Thyroid gland (tissue), 4 donors: ENCODE measurements around the gene IGSF9B. TPM values are rescaled to one million over a fixed set of nuclear protein-coding genes. Genes with fewer than 3 reads are reported as not detected.

ENCODE experiments used
- DNase-seq, 2 donors: peaks; one replicate each; pipeline ENCODE4 v3.0.0-alpha.2; 2019
- H3K27ac ChIP-seq, 3 donors: fragments of 200-600 bp; sonication (generic); 1 replicate in 2 of 3; 2 replicates in 1 of 3; pipeline ENCODE4 v1.5.1; 2016 to 2019; ENCODE audit warnings: mild to moderate bottlenecking in 1 of 3, moderate library complexity in 1 of 3
- H3K27me3 ChIP-seq: fragments of 200-600 bp; sonication (generic); one replicate; pipeline ENCODE4 v1.5.1; 2019
- H3K36me3 ChIP-seq, 2 donors: fragments of 200-600 bp; sonication (generic); one replicate each; pipeline ENCODE4 v1.5.1; 2016 to 2019
- H3K4me1 ChIP-seq, 2 donors: fragments of 200-600 bp; sonication (generic); one replicate each; pipeline ENCODE4 v1.5.1; 2017 to 2019
- H3K4me3 ChIP-seq, 3 donors: fragments of 200-600 bp; sonication (generic); replicated peaks in 1 of 3; 1 replicate in 2 of 3; 2 replicates in 1 of 3; pipeline ENCODE4 v1.5.1; 2016; ENCODE audit warnings: mild to moderate bottlenecking in 1 of 3
- H3K9me3 ChIP-seq: fragments of 200-600 bp; sonication (generic); one replicate; pipeline ENCODE4 v1.5.1; 2017
- POLR2A ChIP-seq, 2 donors: fragments of 450-650 bp; IDR thresholded peaks; one replicate each; pipeline ENCODE4 v1.6.1; 2017; ENCODE audit warnings: antibody characterized with exemption in 2 of 2, mild to moderate bottlenecking in 2 of 2, moderate library complexity in 1 of 2
- WGBS, 2 donors: methylation state at CpG; one replicate each; pipeline ENCODE4 v1.1.5; 2017; 5-methylcytosine and 5-hydroxymethylcytosine counted together
- intact Hi-C: fragments of 100-400 bp; cut with DNase I; formaldehyde crosslinking; loops from one replicate; pipeline ENCODE4 v1.15.1; 2023
- total RNA-seq, 4 donors: library from RNA; depleted of rRNA; stranded (reverse); fragments of >200 nt; gene quantifications; one replicate each; pipeline ENCODE4 v1.2.3, GENCODE V29; 2016
- TF ChIP-seq, protein P1 (sequence below), 6 experiments: fragments of 200-600 bp in 3 of 6; fragments of 450-650 bp in 3 of 6; sonication (generic) in 3 of 6; IDR thresholded peaks; one replicate each; pipeline ENCODE4 v1.5.1; 2016 to 2019; ENCODE audit warnings: antibody characterized with exemption in 6 of 6, mild to moderate bottlenecking in 2 of 6, inconsistent platforms in 1 of 6, moderate library complexity in 1 of 6

IGSF9B gene
- total RNA-seq, 4 donors from 2014 or later, result 9.7 to 36.5 (median 13.8) TPM

DNA sequence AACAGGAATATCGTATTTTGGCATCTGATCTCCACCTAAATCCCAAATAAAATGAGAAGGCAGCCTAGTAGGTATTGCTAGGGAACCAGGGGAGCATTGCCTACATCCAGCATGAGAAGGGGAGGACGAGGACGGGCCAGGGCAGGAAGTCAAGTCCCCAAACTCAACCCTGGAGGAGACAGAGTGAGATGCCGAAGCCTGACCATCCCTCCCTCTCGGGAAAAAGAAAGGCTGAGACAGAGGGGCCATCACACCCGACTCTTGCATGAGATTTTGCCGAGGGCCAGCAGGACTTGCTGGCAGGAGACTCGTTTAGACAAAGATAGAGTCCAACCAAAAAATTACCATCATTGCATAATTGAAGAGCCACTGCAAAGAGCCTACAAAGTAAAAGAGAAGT is 61.2 kb downstream of the IGSF9B start:
- H3K36me3 ChIP-seq, result no peaks in the 10 kb centered on the region
- intact Hi-C loops, result no loop called here
- no peaks in the 10 kb centered on the region for H3K9me3 ChIP-seq
- no peak overlapping the region for H3K4me3 ChIP-seq
- H3K4me1 ChIP-seq, result no peaks in the 10 kb centered on the region
- WGBS, 2 donors, result 49 to 68% methylated on average over 8 of the region's 8 CpGs
- H3K27ac ChIP-seq, result no peak overlapping the region
- TF ChIP-seq, protein P1, sequence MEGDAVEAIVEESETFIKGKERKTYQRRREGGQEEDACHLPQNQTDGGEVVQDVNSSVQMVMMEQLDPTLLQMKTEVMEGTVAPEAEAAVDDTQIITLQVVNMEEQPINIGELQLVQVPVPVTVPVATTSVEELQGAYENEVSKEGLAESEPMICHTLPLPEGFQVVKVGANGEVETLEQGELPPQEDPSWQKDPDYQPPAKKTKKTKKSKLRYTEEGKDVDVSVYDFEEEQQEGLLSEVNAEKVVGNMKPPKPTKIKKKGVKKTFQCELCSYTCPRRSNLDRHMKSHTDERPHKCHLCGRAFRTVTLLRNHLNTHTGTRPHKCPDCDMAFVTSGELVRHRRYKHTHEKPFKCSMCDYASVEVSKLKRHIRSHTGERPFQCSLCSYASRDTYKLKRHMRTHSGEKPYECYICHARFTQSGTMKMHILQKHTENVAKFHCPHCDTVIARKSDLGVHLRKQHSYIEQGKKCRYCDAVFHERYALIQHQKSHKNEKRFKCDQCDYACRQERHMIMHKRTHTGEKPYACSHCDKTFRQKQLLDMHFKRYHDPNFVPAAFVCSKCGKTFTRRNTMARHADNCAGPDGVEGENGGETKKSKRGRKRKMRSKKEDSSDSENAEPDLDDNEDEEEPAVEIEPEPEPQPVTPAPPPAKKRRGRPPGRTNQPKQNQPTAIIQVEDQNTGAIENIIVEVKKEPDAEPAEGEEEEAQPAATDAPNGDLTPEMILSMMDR (IDR thresholded peaks at IDR 0.05), result no peak
- TF ChIP-seq POLR2A (IDR thresholded peaks at IDR 0.05), result no peak
- no peak for DNase-seq
- no peaks in the 10 kb centered on the region for H3K27me3 ChIP-seq

DNA sequence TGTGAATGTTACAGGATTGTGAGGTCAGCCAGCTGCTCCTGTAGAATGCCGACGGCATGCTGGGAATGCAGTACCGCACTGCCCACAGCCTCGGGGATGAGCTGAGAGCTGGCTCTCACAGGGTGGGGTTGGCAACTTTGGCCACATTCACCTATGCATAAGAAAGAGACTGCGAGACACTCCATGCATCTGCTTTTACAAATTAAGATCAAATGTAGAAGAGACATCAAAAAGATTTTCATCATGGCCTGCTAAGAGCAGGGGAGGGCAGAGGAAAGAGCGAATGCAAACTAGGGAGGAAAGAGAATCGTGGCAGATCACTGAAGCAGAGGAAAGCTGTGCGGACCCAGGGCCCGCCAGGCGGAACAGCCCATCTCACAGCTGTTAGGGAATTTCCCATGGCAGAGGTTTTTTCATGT is 61.7 kb downstream of the IGSF9B start:
- Histone ChIP-seq H3K27ac (no peak overlapping the region), H3K27me3 (no peaks in the 10 kb centered on the region), H3K4me1 (no peaks in the 10 kb centered on the region), H3K36me3 (no peaks in the 10 kb centered on the region), H3K4me3 (no peak overlapping the region), H3K9me3 (no peaks in the 10 kb centered on the region)
- WGBS, 2 donors, result 33 to 42% methylated on average over 10 of the region's 10 CpGs
- intact Hi-C loops, result no loop called here
- no peak for TF ChIP-seq POLR2A (IDR thresholded peaks at IDR 0.05)
- TF ChIP-seq, protein P1 (IDR thresholded peaks at IDR 0.05), result no peak
- no peak for DNase-seq

DNA sequence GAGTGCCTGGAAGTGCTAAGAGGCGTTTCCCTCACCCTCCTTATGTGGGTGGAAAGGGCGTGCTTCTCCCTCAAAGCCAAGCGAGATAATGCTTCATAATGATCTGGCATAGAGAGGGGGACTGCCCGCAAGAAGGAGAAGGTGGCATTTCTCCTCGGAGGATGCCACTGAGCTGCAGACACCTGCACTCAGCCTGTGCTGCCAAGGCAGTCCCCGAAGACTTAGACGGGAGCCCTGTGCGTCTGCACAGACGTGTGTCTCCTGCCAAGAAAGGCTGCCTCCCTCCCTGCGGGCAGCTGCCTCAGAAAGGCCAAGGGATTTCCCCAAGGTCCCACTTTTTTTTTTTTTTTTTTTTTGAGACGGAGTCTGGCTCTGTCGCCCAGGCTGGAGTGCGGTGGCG is 63.4 kb downstream of the IGSF9B start:
- no peak for DNase-seq
- no peak for TF ChIP-seq POLR2A (IDR thresholded peaks at IDR 0.05)
- TF ChIP-seq, protein P1 (IDR thresholded peaks at IDR 0.05), result no peak
- Histone ChIP-seq H3K4me1 (no peaks in the 10 kb centered on the region), H3K27ac (no peak overlapping the region), H3K4me3 (no peak overlapping the region), H3K9me3 (no peaks in the 10 kb centered on the region), H3K36me3 (no peaks in the 10 kb centered on the region), H3K27me3 (no peaks in the 10 kb centered on the region)
- intact Hi-C loops, result no loop called here
- 80 to 84% methylated on average over 14 of the region's 14 CpGs for WGBS, 2 donors

DNA sequence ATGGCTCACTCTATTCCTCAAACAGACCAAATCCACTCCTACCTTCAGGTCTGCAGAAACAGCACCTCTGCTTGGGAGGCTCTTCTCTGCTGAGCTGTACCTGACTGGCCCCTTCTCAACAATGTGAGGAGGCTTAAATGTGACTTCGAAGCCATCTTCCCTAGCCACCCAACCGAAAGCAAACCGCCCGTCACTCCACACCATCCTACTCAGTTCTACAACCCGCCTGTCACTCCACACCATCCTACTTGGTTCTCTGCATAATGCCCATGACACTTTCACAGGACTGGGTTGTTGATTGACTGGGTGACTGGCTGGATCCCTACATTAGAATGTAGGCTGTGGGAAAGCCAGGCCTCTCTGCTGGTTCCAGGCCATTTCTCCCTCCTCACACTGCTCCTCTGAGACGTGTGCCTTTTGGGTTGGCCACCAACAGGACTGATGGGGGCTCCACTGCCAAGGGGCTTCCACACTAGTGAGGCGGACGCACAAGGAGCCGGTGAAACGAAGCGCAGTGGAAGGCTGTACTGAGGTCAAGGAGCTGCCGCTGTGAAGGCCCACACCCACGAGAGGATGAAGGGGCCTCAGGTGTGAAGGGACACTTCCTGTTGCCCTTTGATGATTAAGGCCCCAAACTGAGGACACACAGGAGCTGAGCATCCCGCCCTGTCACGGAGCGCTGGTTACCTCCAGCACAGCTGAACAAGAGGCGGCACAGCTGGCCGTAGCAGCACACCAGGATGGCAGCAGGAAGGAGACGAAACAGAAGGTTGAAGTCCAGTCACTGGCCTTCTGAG is 64.0 kb downstream of the IGSF9B start:
- intact Hi-C loops, result no loop called here
- DNase-seq, result no peak
- Histone ChIP-seq H3K36me3 (no peaks in the 10 kb centered on the region), H3K4me3 (no peak overlapping the region), H3K4me1 (no peaks in the 10 kb centered on the region), H3K27ac (no peak overlapping the region), H3K27me3 (no peaks in the 10 kb centered on the region), H3K9me3 (no peaks in the 10 kb centered on the region)
- TF ChIP-seq, protein P1 (IDR thresholded peaks at IDR 0.05), result no peak
- TF ChIP-seq POLR2A (IDR thresholded peaks at IDR 0.05), result no peak
- 85 to 88% methylated on average over 14 to 19 of the region's 19 CpGs for WGBS, 2 donors

DNA sequence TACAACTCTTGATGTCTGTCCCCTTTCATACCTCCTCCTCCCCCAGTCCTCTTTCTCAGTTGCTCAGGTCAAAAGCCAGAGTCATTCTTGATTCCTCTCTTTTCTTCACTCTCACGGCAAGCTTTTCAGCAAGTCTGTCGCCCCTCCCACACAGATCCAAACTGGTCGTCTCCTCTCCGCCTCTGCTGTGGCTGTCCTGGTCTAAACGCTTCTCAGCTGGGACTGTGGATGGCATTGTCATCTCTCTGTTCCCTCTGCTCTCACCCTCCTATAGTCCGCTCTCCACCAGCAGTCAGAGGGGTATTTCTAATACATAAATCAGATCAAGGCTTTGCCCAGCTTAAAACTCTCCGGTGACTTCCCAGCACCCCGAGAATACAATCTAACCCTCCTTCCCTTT is 64.6 kb downstream of the IGSF9B start:
- DNase-seq, result no peak
- TF ChIP-seq, protein P1 (IDR thresholded peaks at IDR 0.05), result no peak
- TF ChIP-seq POLR2A (IDR thresholded peaks at IDR 0.05), result no peak
- H3K4me3 ChIP-seq, result no peak overlapping the region
- intact Hi-C loops, result no loop called here
- no peaks in the 10 kb centered on the region for H3K27me3 ChIP-seq
- no peaks in the 10 kb centered on the region for H3K4me1 ChIP-seq
- 76 to 77% methylated on average over 8 of the region's 8 CpGs for WGBS, 2 donors
- no peaks in the 10 kb centered on the region for H3K36me3 ChIP-seq
- H3K9me3 ChIP-seq, result no peaks in the 10 kb centered on the region
- no peak overlapping the region for H3K27ac ChIP-seq
